Hepatocyte (in vitro differentiated cells): Measurements from ENCODE around the gene RAB32. TPM values are rescaled to one million over a fixed set of nuclear protein-coding genes. Genes with fewer than 3 reads are reported as not detected.

ENCODE experiments used
- DNase-seq: peaks from one replicate; pipeline ENCODE4 v3.0.0-alpha.2; 2016; ENCODE audit warnings: low spot score
- H2AFZ ChIP-seq: fragments of 200-600 bp; sonication (generic); 2 replicates; pipeline ENCODE4 v1.6.0; 2016; ENCODE audit warnings: antibody characterized with exemption, mild to moderate bottlenecking
- H3K27ac ChIP-seq: fragments of 200-600 bp; sonication (generic); 2 replicates; pipeline ENCODE4 v1.5.1; 2016; ENCODE audit warnings: mild to moderate bottlenecking
- H3K27me3 ChIP-seq: fragments of 200-600 bp; sonication (generic); 2 replicates; pipeline ENCODE4 v1.6.1; 2016
- H3K36me3 ChIP-seq: fragments of 200-600 bp; sonication (generic); replicated peaks from 2 replicates; pipeline ENCODE4 v1.5.1; 2016; ENCODE audit warnings: low read depth; ENCODE audit not compliant: insufficient read depth
- H3K4me1 ChIP-seq: fragments of 200-600 bp; sonication (generic); 2 replicates; pipeline ENCODE4 v1.5.1; 2016; ENCODE audit warnings: mild to moderate bottlenecking, moderate library complexity; ENCODE audit not compliant: insufficient read depth
- H3K4me2 ChIP-seq: fragments of 200-600 bp; sonication (generic); 2 replicates; pipeline ENCODE4 v1.6.0; 2016
- H3K4me3 ChIP-seq: fragments of 200-600 bp; sonication (generic); 2 replicates; pipeline ENCODE4 v1.5.1; 2016; ENCODE audit warnings: mild to moderate bottlenecking
- H3K79me2 ChIP-seq: fragments of 200-600 bp; sonication (generic); 2 replicates; pipeline ENCODE4 v1.6.0; 2017; ENCODE audit warnings: mild to moderate bottlenecking
- H3K9me2 ChIP-seq: fragments of 200-600 bp; sonication (generic); replicated peaks from 2 replicates; pipeline ENCODE4 v1.6.0; 2017; ENCODE audit warnings: mild to moderate bottlenecking; ENCODE audit not compliant: insufficient read depth
- H3K9me3 ChIP-seq: fragments of 200-600 bp; sonication (generic); 2 replicates; pipeline ENCODE4 v1.5.1; 2016; ENCODE audit warnings: low read depth, mild to moderate bottlenecking
- H4K20me1 ChIP-seq: fragments of 200-600 bp; sonication (generic); 2 replicates; pipeline ENCODE4 v1.6.0; 2016; ENCODE audit warnings: mild to moderate bottlenecking; ENCODE audit not compliant: insufficient read depth, poor library complexity, severe bottlenecking
- EZH2 ChIP-seq: fragments of 200-600 bp; sonication (generic); IDR thresholded peaks from 2 replicates; pipeline ENCODE4 v1.6.1; 2016; ENCODE audit warnings: antibody characterized with exemption, mild to moderate bottlenecking, borderline replicate concordance
- EZH2phosphoT487 ChIP-seq: fragments of 200-600 bp; sonication (generic); IDR thresholded peaks from one replicate; pipeline ENCODE4 v1.6.1; 2018; ENCODE audit warnings: antibody characterized with exemption, mild to moderate bottlenecking, low read depth, moderate library complexity; ENCODE audit not compliant: unreplicated experiment, severe bottlenecking
- WGBS: methylation state at CpG from one replicate; pipeline ENCODE4 v1.1.6; 2016; ENCODE audit warnings: low lambda C conversion rate; ENCODE audit errors: missing lambda C conversion rate; 5-methylcytosine and 5-hydroxymethylcytosine counted together
- polyA plus RNA-seq: library from polyadenylated mRNA; unstranded; fragments of >200 nt; fragmentation: Nextera tagmentation; extraction: Ambion mirVana; gene quantifications from 2 replicates; pipeline ENCODE4 v1.2.1, GENCODE V29; 2016
- total RNA-seq: library from RNA; depleted of rRNA; stranded (reverse); fragments of >200 nt; gene quantifications from 2 replicates; pipeline ENCODE4 v1.2.3, GENCODE V29; 2014
- TF ChIP-seq, protein P1 (sequence below): fragments of 200-600 bp; sonication (generic); IDR thresholded peaks from 2 replicates; pipeline ENCODE4 v1.5.1; 2016; ENCODE audit warnings: antibody characterized with exemption, mild to moderate bottlenecking; ENCODE audit not compliant: poor library complexity

RAB32 gene
- total and polyA plus RNA-seq, 2 experiments from 2014 or later = 100 to 121 TPM

DNA sequence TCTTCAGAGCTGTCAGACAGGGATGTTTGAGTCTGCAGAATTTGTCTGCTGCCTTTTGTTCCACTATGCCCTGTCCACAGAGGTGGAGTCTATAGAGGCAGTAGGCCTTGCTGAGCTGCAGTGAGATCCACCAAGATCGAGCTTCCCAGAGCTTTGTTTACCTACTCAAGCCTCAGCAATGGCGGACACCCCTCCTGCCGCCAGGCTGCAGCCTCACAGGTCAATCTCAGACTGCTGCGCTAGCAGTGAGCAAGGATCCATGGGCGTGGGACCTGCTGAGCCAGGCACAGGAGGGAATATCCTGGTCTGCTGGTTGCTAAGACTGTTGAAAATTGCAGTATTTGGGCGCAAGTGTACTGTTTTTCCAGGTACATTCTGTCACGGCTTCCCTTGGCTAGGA is 28.4 kb upstream of the RAB32 start:
- no peak overlapping the region for H3K4me2 ChIP-seq
- no peaks in the 10 kb centered on the region for H3K9me2 ChIP-seq
- H3K79me2 ChIP-seq = no peaks in the 10 kb centered on the region
- no peaks in the 10 kb centered on the region for H3K36me3 ChIP-seq
- no peaks in the 10 kb centered on the region for H3K4me1 ChIP-seq
- H3K27ac ChIP-seq = no peak overlapping the region
- H3K9me3 ChIP-seq = no peaks in the 10 kb centered on the region
- 90% methylated on average over 7 of the region's 7 CpGs for WGBS
- no peak for TF ChIP-seq EZH2phosphoT487
- TF ChIP-seq, protein P1, sequence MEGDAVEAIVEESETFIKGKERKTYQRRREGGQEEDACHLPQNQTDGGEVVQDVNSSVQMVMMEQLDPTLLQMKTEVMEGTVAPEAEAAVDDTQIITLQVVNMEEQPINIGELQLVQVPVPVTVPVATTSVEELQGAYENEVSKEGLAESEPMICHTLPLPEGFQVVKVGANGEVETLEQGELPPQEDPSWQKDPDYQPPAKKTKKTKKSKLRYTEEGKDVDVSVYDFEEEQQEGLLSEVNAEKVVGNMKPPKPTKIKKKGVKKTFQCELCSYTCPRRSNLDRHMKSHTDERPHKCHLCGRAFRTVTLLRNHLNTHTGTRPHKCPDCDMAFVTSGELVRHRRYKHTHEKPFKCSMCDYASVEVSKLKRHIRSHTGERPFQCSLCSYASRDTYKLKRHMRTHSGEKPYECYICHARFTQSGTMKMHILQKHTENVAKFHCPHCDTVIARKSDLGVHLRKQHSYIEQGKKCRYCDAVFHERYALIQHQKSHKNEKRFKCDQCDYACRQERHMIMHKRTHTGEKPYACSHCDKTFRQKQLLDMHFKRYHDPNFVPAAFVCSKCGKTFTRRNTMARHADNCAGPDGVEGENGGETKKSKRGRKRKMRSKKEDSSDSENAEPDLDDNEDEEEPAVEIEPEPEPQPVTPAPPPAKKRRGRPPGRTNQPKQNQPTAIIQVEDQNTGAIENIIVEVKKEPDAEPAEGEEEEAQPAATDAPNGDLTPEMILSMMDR = no peak
- no peak for TF ChIP-seq EZH2
- no peaks in the 10 kb centered on the region for H3K27me3 ChIP-seq
- H2AFZ ChIP-seq = no peak overlapping the region
- no peak overlapping the region for H3K4me3 ChIP-seq
- no peaks in the 10 kb centered on the region for H4K20me1 ChIP-seq
- no peak for DNase-seq

DNA sequence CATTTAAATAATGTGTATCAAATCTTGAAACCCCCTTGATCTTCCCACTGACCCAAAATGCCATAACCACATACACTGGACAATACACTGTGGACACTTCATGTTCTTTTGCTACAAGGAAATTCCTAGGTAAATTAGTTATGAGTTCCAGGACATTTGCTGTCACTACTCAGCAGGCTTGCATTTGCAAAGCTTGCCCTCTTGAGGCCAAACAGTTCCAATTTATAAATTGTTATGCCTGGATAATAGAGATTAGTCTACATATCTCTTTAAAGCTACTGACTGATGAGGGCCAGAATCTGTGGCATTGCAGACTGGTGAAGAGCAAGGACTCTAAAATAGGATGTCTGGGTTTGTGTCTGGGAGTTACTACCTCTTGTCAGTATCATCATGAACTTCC is 17.4 kb upstream of the RAB32 start:
- no peaks in the 10 kb centered on the region for H3K79me2 ChIP-seq
- no peak for DNase-seq
- TF ChIP-seq, protein P1 = peak; percentile 44
- no peak for TF ChIP-seq EZH2
- no peaks in the 10 kb centered on the region for H3K9me3 ChIP-seq
- H3K27ac ChIP-seq = no peak overlapping the region
- no peaks in the 10 kb centered on the region for H3K27me3 ChIP-seq
- H3K4me3 ChIP-seq = no peak overlapping the region
- H4K20me1 ChIP-seq = no peaks in the 10 kb centered on the region
- H3K36me3 ChIP-seq = no peaks in the 10 kb centered on the region
- H3K4me1 ChIP-seq = no peaks in the 10 kb centered on the region
- no peak overlapping the region for H2AFZ ChIP-seq
- H3K9me2 ChIP-seq = no peaks in the 10 kb centered on the region
- no peak overlapping the region for H3K4me2 ChIP-seq

DNA sequence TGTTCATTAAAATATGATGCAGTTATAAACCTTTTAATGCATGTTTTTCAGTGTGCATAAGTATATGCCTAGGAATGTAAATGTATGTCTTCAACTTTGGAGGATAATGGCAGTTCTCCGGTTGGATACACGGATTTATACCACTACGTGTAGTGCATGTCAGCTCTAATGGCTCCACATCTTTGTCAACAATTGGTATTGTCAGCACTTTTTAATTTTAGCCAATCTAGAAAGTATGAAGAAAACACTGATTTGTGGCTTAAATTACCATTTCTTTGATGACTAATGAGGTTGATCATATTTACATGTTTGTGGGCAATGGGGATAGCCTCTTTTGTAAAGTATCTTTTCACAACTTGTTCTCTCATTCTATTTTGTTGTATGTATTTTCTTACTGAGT is 10.9 kb upstream of the RAB32 start:
- H4K20me1 ChIP-seq = no peaks in the 10 kb centered on the region
- no peaks in the 10 kb centered on the region for H3K4me1 ChIP-seq
- no peaks in the 10 kb centered on the region for H3K9me3 ChIP-seq
- H3K4me3 ChIP-seq = no peak overlapping the region
- no peaks in the 10 kb centered on the region for H3K9me2 ChIP-seq
- H3K79me2 ChIP-seq = no peaks in the 10 kb centered on the region
- no peak for TF ChIP-seq EZH2phosphoT487
- no peak for TF ChIP-seq EZH2
- TF ChIP-seq, protein P1 = no peak
- H2AFZ ChIP-seq = no peak overlapping the region
- 97% methylated on average over 3 of the region's 3 CpGs for WGBS
- no peaks in the 10 kb centered on the region for H3K27me3 ChIP-seq
- no peaks in the 10 kb centered on the region for H3K36me3 ChIP-seq
- H3K4me2 ChIP-seq = no peak overlapping the region
- no peak for DNase-seq
- no peak overlapping the region for H3K27ac ChIP-seq

DNA sequence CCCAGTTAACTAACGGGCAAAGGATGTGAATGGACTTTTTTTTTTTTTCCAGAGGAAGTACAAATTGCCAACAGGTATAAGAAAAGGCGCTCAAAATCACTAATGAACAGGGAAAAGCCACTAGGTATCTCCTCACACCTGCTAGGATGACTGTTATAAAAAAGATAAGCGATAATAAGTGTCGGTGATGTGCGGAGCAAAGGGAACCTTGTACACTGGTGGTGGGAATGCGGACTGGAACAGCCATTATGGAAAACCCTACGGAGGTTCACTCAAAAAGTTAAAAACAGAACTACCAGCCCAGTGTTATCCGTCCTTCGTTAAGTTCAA is 787 bp upstream of the RAB32 start:
- no peaks in the 10 kb centered on the region for H3K9me2 ChIP-seq
- H3K9me3 ChIP-seq = no peaks in the 10 kb centered on the region
- peaks cover 10% of the 10 kb centered on the region for H4K20me1 ChIP-seq
- 77% methylated on average over 9 of the region's 9 CpGs for WGBS
- H3K36me3 ChIP-seq = no peaks in the 10 kb centered on the region
- H3K4me3 ChIP-seq = peak overlapping the region; percentile 41
- no peak for DNase-seq
- H3K27me3 ChIP-seq = no peaks in the 10 kb centered on the region
- TF ChIP-seq, protein P1 = no peak
- H2AFZ ChIP-seq = peak overlapping the region; percentile 97
- peaks cover 29% of the 10 kb centered on the region for H3K4me1 ChIP-seq
- H3K27ac ChIP-seq = peak overlapping the region; percentile 98
- peak overlapping the region; percentile 86 for H3K4me2 ChIP-seq
- peaks cover 36% of the 10 kb centered on the region for H3K79me2 ChIP-seq
